Measurements from ENCODE around the gene ANTXRL.

GRCh38 chr10:46285966-46286620 lies 704 bp upstream of the ANTXRL start:
- no peak for TF ChIP-seq CTCF (IDR thresholded peaks at IDR 0.05)
- TF ChIP-seq POLR2AphosphoS5 (IDR thresholded peaks at IDR 0.05), result no peak
- no peak for TF ChIP-seq POLR2A (IDR thresholded peaks at IDR 0.05)
